Heart right ventricle (tissue), 16 donors: ENCODE measurements around the gene MT1F. TPM values are rescaled to one million over a fixed set of nuclear protein-coding genes. Genes with fewer than 3 reads are reported as not detected.
A peak's percentile ranks its signal among the peaks of the same experiment; 100 is the strongest.
"Not testable (repeated sequence)": the region's sequence is repeated elsewhere in the genome, so short reads cannot be mapped to it uniquely, and the experiment has no call there.

ENCODE experiments used
- ATAC-seq, 8 donors: fragments of 200-7000 bp; cut with Tn5 transposase; one replicate each; pipeline ENCODE4 v1.9.1; 2020; ENCODE audit warnings: mild to moderate bottlenecking in 8 of 8, moderate library complexity in 8 of 8, moderate number of reproducible peaks in 1 of 8
- DNase-seq, 2 donors: peaks; one replicate each; pipeline ENCODE4 v3.0.0-alpha.2; 2020
- H3K27ac ChIP-seq, 10 donors: fragments of 200-600 bp; sonication (generic) in 2 of 10; one replicate each; pipeline versions ENCODE4 v1.5.0 to v1.8.0; 2020 to 2022; ENCODE audit warnings: mild to moderate bottlenecking in 3 of 10
- H3K27me3 ChIP-seq, 7 donors: fragments of 200-600 bp; one replicate each; pipeline ENCODE4 v1.8.0; 2021 to 2022; ENCODE audit warnings: mild to moderate bottlenecking in 2 of 7
- H3K36me3 ChIP-seq, 9 donors: fragments of 200-600 bp; sonication (generic) in 1 of 9; one replicate each; pipeline versions ENCODE4 v1.5.0 to v1.8.0; 2020 to 2022; ENCODE audit warnings: mild to moderate bottlenecking in 2 of 9
- H3K4me1 ChIP-seq, 9 donors: fragments of 200-600 bp; sonication (generic) in 1 of 9; one replicate each; pipeline versions ENCODE4 v1.5.0 to v1.8.0; 2020 to 2022; ENCODE audit warnings: mild to moderate bottlenecking in 4 of 9
- H3K4me3 ChIP-seq, 10 donors: fragments of 200-600 bp; sonication (generic) in 2 of 10; one replicate each; pipeline versions ENCODE4 v1.5.0 to v1.8.0; 2020 to 2022; ENCODE audit warnings: mild to moderate bottlenecking in 7 of 10, moderate library complexity in 2 of 10
- H3K9me3 ChIP-seq, 11 donors: fragments of 200-600 bp in 10 of 11; sonication (generic) in 2 of 11; one replicate each; pipeline versions ENCODE4 v1.5.0 to v1.8.0; 2013 to 2022; ENCODE audit warnings: mild to moderate bottlenecking in 2 of 11, control low read depth in 1 of 11, moderate library complexity in 1 of 11
- CTCF ChIP-seq, 9 donors: fragments of 200-600 bp; sonication (generic) in 2 of 9; IDR thresholded peaks; one replicate each; pipeline versions ENCODE4 v1.5.0 to v1.8.0; 2021 to 2022; ENCODE audit warnings: antibody characterized with exemption in 9 of 9, mild to moderate bottlenecking in 5 of 9, moderate library complexity in 1 of 9
- WGBS, 2 donors: extraction: QIAGEN DNeasy Blood & Tissue Kit; methylation state at CpG; one replicate each; pipeline ENCODE4 v1.1.7; 2013; ENCODE audit warnings: inconsistent platforms in 1 of 2; 5-methylcytosine and 5-hydroxymethylcytosine counted together
- intact Hi-C, 10 donors: fragments of 100-400 bp; cut with DNase I; formaldehyde crosslinking; loops; one replicate each; pipeline versions ENCODE4 v1.11.1 to v1.14.2; 2022
- polyA plus RNA-seq, 2 donors: library from polyadenylated mRNA; stranded (reverse); fragments of 200-250 nt; gene quantifications; one replicate each; pipeline ENCODE4 v1.2.3, GENCODE V29; 2013
- total RNA-seq, 10 donors: library from RNA; stranded (reverse); fragmentation: NEBNext Ultra II Directional in 3 of 10; extraction: Animal tissue kit (Norgen Biotek cat#: 25700) in 3 of 10; gene quantifications; one replicate each; pipeline versions ENCODE4 v1.2.1 to v1.2.4, GENCODE V29; 2021 to 2023
- donor health status: Arrhythmogenic right ventricular cardiomyopathy.
- donor health status: ischemic (EF 13 %, LVEDD 7.1; RV severe dilation, severe dysfunction).
- donor health status: healthy with polysubstance abuse.
- donor health status: DM: no; HTN: yes; CAD: no.
- donor health status: DM: no; HTN: no; CAD: no.
- donor health status: ischemic (EF 25% LVEDD 6.9; RV normal size, moderate dysfunction).
- donor health status: ischemic (EF 25% LVEDD 5.7; RV mildly dilated, moderate dysfunction).
- donor health status: healthy.
- donor health status: DM: yes; HTN: yes; CAD: no.
- donor health status: Ischemic cardiomyopathy.
- donor health status: ischemic (EF 35%, LVEDD 5.7; RV mildly dilated, moderate dysfunction).
- donor health status: nonischemic (EF 11% LVEDD 7.7; RV severe dilation, severe dysfunction).
- donor health status: DM: yes; HTN: yes; CAD: no.
- donor health status: PGD.
- donor health status: ischemic (EF 29% LVEDD 5.4; RV normal size, mild dysfunction).
- donor health status: nonischemic (EF 23%, LVEDD 6.1; RV moderate dilation, normal function).

The MT1F gene
- total and polyA plus RNA-seq, 12 donors: 0.98 to 7.7 (median 2.4) TPM

- H3K4me3 ChIP-seq: no peak overlapping the region
- no peak for TF ChIP-seq CTCF (IDR thresholded peaks at IDR 0.05)
- H3K27me3 ChIP-seq: peaks cover 8 to 95% (median 82%) of the 10 kb centered on the region in 7 donors
Observed at GRCh38 chr16:56664506-56664905, 6.7 kb downstream of the MT1F start.

GRCh38 chr16:56665286-56666261 lies 7.8 kb downstream of the MT1F start:
- H3K4me3 ChIP-seq, H3K27ac ChIP-seq, DNase-seq, ATAC-seq, H3K9me3 ChIP-seq, intact Hi-C loops, H3K36me3 ChIP-seq: not testable (repeated sequence)
- Histone ChIP-seq H3K4me1 (peaks cover 0 to 31% (median 21%) of the 10 kb centered on the region in 9 donors), H3K27me3 (peaks cover 14 to 98% (median 90%) of the 10 kb centered on the region in 7 donors)
- 73 to 75% methylated on average over 8 of the region's 8 CpGs for WGBS, 2 donors

More at GRCh38 chr16:56664506-56664905, 6.7 kb downstream of the MT1F start:
- DNase-seq (no peak), ATAC-seq (no peak)
- 94 to 95% methylated on average over 1 of the region's 1 CpG for WGBS, 2 donors
- no peaks in the 10 kb centered on the region for H3K9me3 ChIP-seq
- no peak overlapping the region for H3K27ac ChIP-seq
- H3K36me3 ChIP-seq: no peaks in the 10 kb centered on the region
- intact Hi-C loops: loop anchor here in 1 of 10 donors (5.0 kb wide), 1 partner anchor 413 kb away; no protein-coding TSS in a partner anchor
- H3K4me1 ChIP-seq: peaks cover 0 to 25% (median 16%) of the 10 kb centered on the region in 9 donors

GRCh38 chr16:56667581-56668571 lies 10.1 kb downstream of the MT1F start, which contains the start of gene MT1G:
MT1G (minus strand) TSS chr16:56668065; CDS start chr16:56667993, 72 bp downstream.
- peaks cover 0 to 27% (median 20%) of the 10 kb centered on the region in 9 donors for H3K4me1 ChIP-seq
- no peak for TF ChIP-seq CTCF (IDR thresholded peaks at IDR 0.05)
- H3K27ac ChIP-seq: no peak within 1 kb of the TSS
- ATAC-seq (peak; percentile 64 to 92 (median 86)), DNase-seq (peak; percentile 37 to 64)
- WGBS, 2 donors: 9 to 11% methylated on average over 45 to 46 of the region's 46 CpGs
- intact Hi-C loops: no loop called here
- no peaks in the 10 kb centered on the region for H3K9me3 ChIP-seq
- H3K4me3 ChIP-seq: peak within 1 kb of the TSS in 8 of 10 donors; percentile 4 to 27 (median 18)
- H3K27me3 ChIP-seq: peaks cover 13 to 100% (median 88%) of the 10 kb centered on the region in 7 donors
- H3K36me3 ChIP-seq: no peaks in the 10 kb centered on the region

GRCh38 chr16:56669005-56669839 lies 11.5 kb downstream of the MT1F start, which contains the start of gene MT1H:
MT1H (plus strand) TSS chr16:56669814; CDS start chr16:56669885, 71 bp downstream.
- Histone ChIP-seq H3K27ac (no peak within 1 kb of the TSS), H3K27me3 (peaks cover 6 to 99% (median 78%) of the 10 kb centered on the region in 7 donors), H3K4me1 (peaks cover 0 to 23% (median 16%) of the 10 kb centered on the region in 9 donors), H3K4me3 (peak within 1 kb of the TSS in 1 of 10 donors; percentile 12), H3K9me3 (no peaks in the 10 kb centered on the region), H3K36me3 (no peaks in the 10 kb centered on the region)
- 9 to 13% methylated on average over 37 to 38 of the region's 38 CpGs for WGBS, 2 donors
- intact Hi-C loops: no loop called here
- DNase-seq (no peak), ATAC-seq (peak in 1 of 8 donors; percentile 35)
- TF ChIP-seq CTCF (IDR thresholded peaks at IDR 0.05): no peak
